PC-9 (cell line): Measurements from ENCODE around the gene MMP19.

ENCODE experiments used
- CTCF ChIP-seq: fragments of 200-600 bp; sonication (generic); conservative IDR thresholded peaks from 2 replicates; pipeline ENCODE4 v1.6.1; 2017; ENCODE audit warnings: mixed run types, antibody characterized with exemption, mild to moderate bottlenecking, moderate library complexity
- EZH2 ChIP-seq: fragments of 200-600 bp; sonication (generic); IDR thresholded peaks from 2 replicates; pipeline ENCODE4 v1.8.0; 2017; ENCODE audit warnings: antibody characterized with exemption, low read depth

GRCh38 chr12:55852740-55853139 lies 10.0 kb upstream of the MMP19 start:
- no peak for TF ChIP-seq CTCF
- TF ChIP-seq EZH2, result no peak
